GM19397 (cell line): Measurements from ENCODE around the gene BGLAP.

Experiments
- ATAC-seq: cut with Tn5 transposase; IDR thresholded peaks from one replicate; pipeline ENCODE4 v1.9.1; 2021; ENCODE audit warnings: mild to moderate bottlenecking, moderate library complexity; ENCODE audit not compliant: unreplicated experiment

Gene BGLAP

DNA sequence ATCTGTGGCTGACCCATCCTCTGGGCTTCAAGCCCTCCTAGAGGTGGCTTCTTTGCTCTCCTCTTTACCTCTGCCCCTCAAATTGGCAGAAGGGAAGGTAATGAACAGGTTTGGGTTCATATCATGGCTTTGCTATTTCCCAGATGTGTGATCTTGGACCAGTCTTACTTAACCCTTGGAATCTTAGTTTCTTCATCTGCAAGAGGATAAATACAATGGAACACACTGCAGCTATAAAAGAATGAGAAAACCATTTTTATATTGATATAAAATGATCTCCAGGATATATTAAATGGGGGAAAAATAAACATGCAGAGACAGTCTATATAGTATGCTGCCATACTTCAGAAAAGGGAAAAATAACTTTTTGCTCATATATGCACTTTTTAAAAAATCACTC lies 47.9 kb downstream of the BGLAP start:
- ATAC-seq = no peak

DNA sequence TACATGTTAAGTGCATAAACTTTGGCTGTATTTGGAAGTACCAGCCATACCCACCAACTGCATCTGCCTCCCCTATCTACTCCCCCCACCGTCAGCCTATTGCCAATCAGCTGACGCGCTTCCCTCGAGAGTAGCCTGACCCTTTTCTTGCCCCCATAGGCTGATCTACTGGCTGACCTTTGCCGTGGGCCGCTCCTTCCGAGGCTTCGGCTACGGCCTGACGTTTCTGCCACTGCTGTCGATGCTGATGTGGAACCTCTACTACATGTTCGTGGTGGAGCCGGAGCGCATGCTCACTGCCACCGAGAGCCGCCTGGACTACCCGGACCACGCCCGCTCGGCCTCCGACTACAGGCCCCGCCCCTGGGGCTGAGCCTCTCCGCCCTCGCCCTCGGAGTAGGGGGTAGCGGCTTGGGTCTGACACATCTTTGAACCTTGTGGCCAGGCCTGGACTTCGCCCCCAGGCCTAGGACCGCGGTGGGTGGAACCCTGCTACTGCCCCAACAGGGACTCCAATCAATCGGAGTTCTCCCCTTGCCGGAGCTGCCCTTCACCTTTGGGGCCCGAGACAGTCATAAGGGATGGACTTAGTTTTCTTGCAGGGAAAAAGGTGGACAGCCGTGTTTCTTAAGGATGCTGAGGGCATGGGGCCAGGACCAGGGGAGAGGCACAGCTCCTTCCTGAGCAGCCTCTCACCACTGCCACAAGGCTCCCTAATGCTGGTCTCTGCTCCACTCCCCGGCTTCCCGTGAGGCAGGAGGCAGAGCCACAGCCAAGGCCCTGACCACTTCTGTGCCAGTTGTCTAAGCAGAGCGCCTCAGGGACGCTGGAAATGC lies 49.5 kb downstream of the BGLAP start:
- no peak for ATAC-seq
